H9 (cell line): Measurements from ENCODE around the gene GPR146. TPM values are rescaled to one million over a fixed set of nuclear protein-coding genes. Genes with fewer than 3 reads are reported as not detected.
A peak's percentile ranks its signal among the peaks of the same experiment; 100 is the strongest.

Experiments used
- DNase-seq: peaks from one replicate; pipeline ENCODE4 v3.0.0-alpha.2; 2017
- H2AFZ ChIP-seq: one replicate; pipeline ENCODE4 v1.6.1; 2013; ENCODE audit warnings: mild to moderate bottlenecking, low read length, control low read depth, moderate library complexity
- H2AK5ac ChIP-seq: 2 replicates; pipeline ENCODE4 v1.6.1; 2013; ENCODE audit warnings: low read length, control low read depth, mixed read lengths; ENCODE audit not compliant: insufficient read length
- H2BK120ac ChIP-seq: one replicate; pipeline ENCODE4 v1.6.1; 2013; ENCODE audit warnings: low read depth, mild to moderate bottlenecking, low read length, control low read depth, inconsistent platforms; ENCODE audit not compliant: poor library complexity, severe bottlenecking
- H2BK12ac ChIP-seq: 2 replicates; pipeline ENCODE4 v1.6.1; 2013; ENCODE audit warnings: low read length, control low read depth, mixed read lengths, low read depth; ENCODE audit not compliant: insufficient read length
- H2BK15ac ChIP-seq: 2 replicates; pipeline ENCODE4 v1.6.1; 2013; ENCODE audit warnings: low read depth, low read length, control low read depth
- H2BK20ac ChIP-seq: one replicate; pipeline ENCODE4 v1.6.1; 2013; ENCODE audit warnings: low read depth, mild to moderate bottlenecking, low read length, control low read depth, inconsistent platforms; ENCODE audit not compliant: poor library complexity, severe bottlenecking
- H2BK5ac ChIP-seq: 2 replicates; pipeline ENCODE4 v1.6.1; 2013; ENCODE audit warnings: low read length, control low read depth, mixed read lengths; ENCODE audit not compliant: insufficient read length
- H3K14ac ChIP-seq: 2 replicates; pipeline ENCODE4 v1.6.1; 2013; ENCODE audit warnings: low read length, control low read depth; ENCODE audit not compliant: insufficient read depth
- H3K18ac ChIP-seq: 2 replicates; pipeline ENCODE4 v1.6.1; 2013; ENCODE audit warnings: low read depth, mild to moderate bottlenecking, mixed read lengths, low read length, control low read depth; ENCODE audit not compliant: insufficient read length
- H3K23ac ChIP-seq: 2 replicates; pipeline ENCODE4 v1.6.1; 2013; ENCODE audit warnings: low read length, control low read depth, mixed read lengths, low read depth; ENCODE audit not compliant: insufficient read length
- H3K23me2 ChIP-seq: 2 replicates; pipeline ENCODE4 v1.6.1; 2013; ENCODE audit warnings: low read depth, mild to moderate bottlenecking, mixed read lengths, low read length, control low read depth; ENCODE audit not compliant: insufficient read length, poor library complexity, severe bottlenecking
- H3K27ac ChIP-seq: 2 replicates; pipeline ENCODE4 v1.5.1; 2013; ENCODE audit warnings: low read length, control low read depth, mixed read lengths, low read depth; ENCODE audit not compliant: insufficient read length
- H3K27me3 ChIP-seq: 2 replicates; pipeline ENCODE4 v1.6.1; 2013; ENCODE audit warnings: low read length, control low read depth, inconsistent platforms; ENCODE audit not compliant: insufficient read depth
- H3K4ac ChIP-seq: 2 replicates; pipeline ENCODE4 v1.6.1; 2013; ENCODE audit warnings: low read depth, mild to moderate bottlenecking, control low read depth, inconsistent platforms, low read length, moderate library complexity
- H3K4me1 ChIP-seq: 2 replicates; pipeline ENCODE4 v1.6.1; 2013; ENCODE audit warnings: low read length, control low read depth, inconsistent platforms; ENCODE audit not compliant: insufficient read depth
- H3K4me2 ChIP-seq: 2 replicates; pipeline ENCODE4 v1.6.1; 2013; ENCODE audit warnings: low read length, control low read depth, mixed read lengths; ENCODE audit not compliant: insufficient read length, insufficient read depth
- H3K56ac ChIP-seq: 2 replicates; pipeline ENCODE4 v1.6.1; 2013; ENCODE audit warnings: low read depth, mild to moderate bottlenecking, mixed read lengths, low read length, control low read depth; ENCODE audit not compliant: insufficient read length
- H3K79me1 ChIP-seq: 2 replicates; pipeline ENCODE4 v1.6.1; 2013; ENCODE audit warnings: low read depth, mild to moderate bottlenecking, moderate library complexity, low read length, control low read depth, inconsistent platforms; ENCODE audit not compliant: insufficient read depth, poor library complexity, severe bottlenecking
- H3K79me2 ChIP-seq: 2 replicates; pipeline ENCODE4 v1.6.1; 2013; ENCODE audit warnings: low read length, control low read depth, inconsistent platforms; ENCODE audit not compliant: insufficient read depth
- H3K9ac ChIP-seq: 2 replicates; pipeline ENCODE4 v1.6.1; 2013; ENCODE audit warnings: low read length, control low read depth, mixed read lengths; ENCODE audit not compliant: insufficient read length; ENCODE audit errors: extremely low read depth
- H3K9me3 ChIP-seq: one replicate; pipeline ENCODE4 v1.6.1; 2013; ENCODE audit warnings: low read depth, low read length, inconsistent platforms; ENCODE audit not compliant: control insufficient read depth
- H3T11ph ChIP-seq: one replicate; pipeline ENCODE4 v1.6.1; 2013; ENCODE audit warnings: mild to moderate bottlenecking, low read length, control low read depth, inconsistent platforms
- H4K20me1 ChIP-seq: one replicate; pipeline ENCODE4 v1.6.1; 2013; ENCODE audit not compliant: control insufficient read depth, insufficient read length, insufficient read depth
- H4K5ac ChIP-seq: 2 replicates; pipeline ENCODE4 v1.6.1; 2013; ENCODE audit warnings: low read depth, mild to moderate bottlenecking, mixed read lengths, low read length, control low read depth; ENCODE audit not compliant: insufficient read length
- H4K8ac ChIP-seq: replicated peaks from 2 replicates; pipeline ENCODE4 v1.6.1; 2013; ENCODE audit warnings: low read length, control low read depth, mixed read lengths, low read depth; ENCODE audit not compliant: insufficient read length
- H4K91ac ChIP-seq: 2 replicates; pipeline ENCODE4 v1.6.1; 2013; ENCODE audit warnings: low read depth, mild to moderate bottlenecking, moderate library complexity, mixed read lengths, low read length, control low read depth; ENCODE audit not compliant: insufficient read length
- H3K27ac Mint-ChIP-seq, 3 experiments: 2 replicates in 2 of 3; 3 replicates in 1 of 3; pipeline ENCODE4 v1.8.0; 2020 to 2021; ENCODE audit warnings: mixed read lengths in 3 of 3, mild to moderate bottlenecking in 1 of 3, moderate library complexity in 1 of 3
- H3K27me3 Mint-ChIP-seq: 2 replicates; pipeline ENCODE4 v1.8.0; 2021; ENCODE audit warnings: low read depth, mild to moderate bottlenecking, moderate library complexity, mixed read lengths
- H3K36me3 Mint-ChIP-seq, 3 experiments: 2 replicates in 2 of 3; 3 replicates in 1 of 3; pipeline ENCODE4 v1.8.0; 2020 to 2021; ENCODE audit warnings: low read depth in 3 of 3, mixed read lengths in 3 of 3; ENCODE audit not compliant: insufficient read depth in 1 of 3
- H3K4me1 Mint-ChIP-seq, 2 experiments: 2 replicates each; pipeline ENCODE4 v1.8.0; 2020; ENCODE audit warnings: mixed read lengths in 2 of 2
- H3K4me3 Mint-ChIP-seq, 2 experiments: 2 replicates in 1 of 2; 3 replicates in 1 of 2; pipeline ENCODE4 v1.8.0; 2020 to 2021; ENCODE audit warnings: mild to moderate bottlenecking in 2 of 2, mixed read lengths in 2 of 2, moderate library complexity in 1 of 2
- H3K9me3 Mint-ChIP-seq, 2 experiments: 2 replicates in 1 of 2; 3 replicates in 1 of 2; pipeline ENCODE4 v1.8.0; 2020; ENCODE audit warnings: mild to moderate bottlenecking in 2 of 2, mixed read lengths in 2 of 2, moderate library complexity in 1 of 2
- WGBS: extraction: QIAGEN DNeasy Blood & Tissue Kit; methylation state at CpG from one replicate; pipeline ENCODE4 v1.1.7; 2013; ENCODE audit warnings: missing lambda C conversion rate, low lambda C conversion rate, mixed read lengths; ENCODE audit not compliant: insufficient read length; ENCODE audit errors: extremely low coverage; 5-methylcytosine and 5-hydroxymethylcytosine counted together
- total RNA-seq: library from RNA; stranded (reverse); gene quantifications from 2 replicates; pipeline ENCODE4 v1.2.1, GENCODE V29; 2021
- TF ChIP-seq, protein P1 (sequence below): fragments of 200-600 bp; sonication (generic); conservative IDR thresholded peaks from 3 replicates; pipeline ENCODE4 v1.8.0; 2021; ENCODE audit warnings: antibody characterized with exemption, mild to moderate bottlenecking

The GPR146 gene
- total RNA-seq, 1 experiment from 2014 or later = 1.4 TPM

DNA sequence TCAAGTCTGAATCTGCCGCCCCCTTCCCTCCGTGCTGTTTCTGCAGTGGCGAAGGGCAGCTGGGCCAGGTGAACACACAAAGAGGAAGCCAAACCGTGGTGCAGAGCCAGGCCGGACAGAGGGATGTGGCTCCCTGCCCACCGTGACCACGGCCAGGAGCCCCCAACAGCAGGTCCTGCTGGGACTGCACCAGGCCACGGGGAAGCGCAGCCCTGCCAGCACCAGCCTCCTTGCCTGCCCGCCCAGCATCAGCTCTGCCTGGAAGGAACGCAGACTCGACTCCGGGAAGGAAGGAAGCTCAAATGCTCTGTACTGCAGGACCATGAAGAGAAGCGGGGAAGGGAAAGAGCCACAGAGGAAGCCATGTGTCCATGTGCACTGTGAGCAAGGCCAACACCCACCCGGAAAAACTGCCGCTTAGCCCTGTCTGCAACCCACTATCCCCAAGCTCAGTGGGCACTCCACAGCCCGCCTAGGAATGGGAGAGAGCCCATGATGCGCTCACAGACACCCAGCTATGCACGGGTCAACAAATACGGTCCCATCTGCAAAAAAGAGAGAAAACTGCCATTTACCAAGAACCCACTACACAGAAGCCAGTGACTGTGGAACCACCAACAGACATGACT, 62.6 kb downstream of the GPR146 start:
- no peaks in the 10 kb centered on the region for H3K4me1 ChIP-seq
- no peak overlapping the region for H3K27ac ChIP-seq
- no peak overlapping the region for H3K4me2 ChIP-seq
- no peak overlapping the region for H2AK5ac ChIP-seq
- H3K4me3 Mint-ChIP-seq = no peak overlapping the region
- DNase-seq = no peak
- H4K91ac ChIP-seq = no peak overlapping the region
- peaks cover 5% of the 10 kb centered on the region for H3K79me1 ChIP-seq
- no peak overlapping the region for H3K18ac ChIP-seq
- no peak overlapping the region for H2BK15ac ChIP-seq
- H3K4ac ChIP-seq = no peak overlapping the region
- H2AFZ ChIP-seq = no peak overlapping the region
- H2BK5ac ChIP-seq = no peak overlapping the region
- H2BK12ac ChIP-seq = no peak overlapping the region
- peak overlapping the region in 2 of 3 experiments; percentile 63 to 79; a peak in 3 of 7 replicates for H3K27ac Mint-ChIP-seq
- H2BK20ac ChIP-seq = no peak overlapping the region
- WGBS = no CpG with 5 or more reads among the region's 20 CpGs
- peaks cover 1% of the 10 kb centered on the region; the same call in 1 of the 2 replicates for H3K79me2 ChIP-seq
- no peak overlapping the region for H3K23ac ChIP-seq
- no peak overlapping the region for H3T11ph ChIP-seq
- H3K9me3 Mint-ChIP-seq = no peaks in the 10 kb centered on the region
- no peaks in the 10 kb centered on the region for H4K20me1 ChIP-seq
- no peaks in the 10 kb centered on the region for H3K9me3 ChIP-seq
- no peaks in the 10 kb centered on the region for H3K27me3 Mint-ChIP-seq
- no peak overlapping the region for H4K5ac ChIP-seq
- H3K36me3 Mint-ChIP-seq = no peaks in the 10 kb centered on the region; a peak in 1 of 7 replicates
- peak overlapping the region; percentile 21; the same call in 1 of the 2 replicates for H3K14ac ChIP-seq
- H3K4me1 Mint-ChIP-seq = no peaks in the 10 kb centered on the region
- H3K23me2 ChIP-seq = no peaks in the 10 kb centered on the region
- H3K27me3 ChIP-seq = no peaks in the 10 kb centered on the region
- H3K9ac ChIP-seq = no peak overlapping the region
- H3K56ac ChIP-seq = no peak overlapping the region
- H2BK120ac ChIP-seq = no peak overlapping the region
- TF ChIP-seq, protein P1, sequence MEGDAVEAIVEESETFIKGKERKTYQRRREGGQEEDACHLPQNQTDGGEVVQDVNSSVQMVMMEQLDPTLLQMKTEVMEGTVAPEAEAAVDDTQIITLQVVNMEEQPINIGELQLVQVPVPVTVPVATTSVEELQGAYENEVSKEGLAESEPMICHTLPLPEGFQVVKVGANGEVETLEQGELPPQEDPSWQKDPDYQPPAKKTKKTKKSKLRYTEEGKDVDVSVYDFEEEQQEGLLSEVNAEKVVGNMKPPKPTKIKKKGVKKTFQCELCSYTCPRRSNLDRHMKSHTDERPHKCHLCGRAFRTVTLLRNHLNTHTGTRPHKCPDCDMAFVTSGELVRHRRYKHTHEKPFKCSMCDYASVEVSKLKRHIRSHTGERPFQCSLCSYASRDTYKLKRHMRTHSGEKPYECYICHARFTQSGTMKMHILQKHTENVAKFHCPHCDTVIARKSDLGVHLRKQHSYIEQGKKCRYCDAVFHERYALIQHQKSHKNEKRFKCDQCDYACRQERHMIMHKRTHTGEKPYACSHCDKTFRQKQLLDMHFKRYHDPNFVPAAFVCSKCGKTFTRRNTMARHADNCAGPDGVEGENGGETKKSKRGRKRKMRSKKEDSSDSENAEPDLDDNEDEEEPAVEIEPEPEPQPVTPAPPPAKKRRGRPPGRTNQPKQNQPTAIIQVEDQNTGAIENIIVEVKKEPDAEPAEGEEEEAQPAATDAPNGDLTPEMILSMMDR = no peak
- no peak overlapping the region for H4K8ac ChIP-seq
